ENCODE results near the gene CHCT1.

DNA sequence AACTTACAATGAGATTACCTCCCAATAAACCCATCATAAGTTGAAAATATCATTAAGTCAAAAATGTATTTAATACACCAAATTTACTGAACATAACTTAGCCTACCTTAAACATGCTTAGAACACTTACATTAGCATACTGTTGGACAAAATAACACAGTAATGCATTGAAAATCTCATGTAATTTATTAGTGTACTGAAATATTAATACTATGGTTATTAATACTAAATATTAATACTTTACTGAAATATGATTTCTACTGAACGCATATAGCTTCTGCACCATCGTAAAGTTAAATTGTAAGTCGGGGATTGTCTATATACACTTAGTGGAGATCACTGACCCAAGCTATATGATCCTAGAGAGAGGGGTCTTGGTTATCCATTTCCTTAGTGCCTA lies 34.6 kb upstream of the CHCT1 start:
- TF ChIP-seq CTCF (IDR thresholded peaks at IDR 0.05; ENCODE audit: low read depth, low read length) (no peak), EZH2phosphoT487 (IDR thresholded peaks at IDR 0.05; ENCODE audit: low read depth) (no peak)
